MCF 10A (cell line): Measurements from ENCODE around the gene KCNE3. TPM values are rescaled to one million over a fixed set of nuclear protein-coding genes. Genes with fewer than 3 reads are reported as not detected.
A peak's percentile ranks its signal among the peaks of the same experiment; 100 is the strongest.

ENCODE experiments used
- BruUV-seq: library from RNA; stranded (reverse); fragments of 400-500 nt; replicated peaks from 2 replicates; lab custom pipeline; 2021; lab: Mats Ljungman, UMichigan
- CTCF ChIA-PET: fragments of 300-600 bp; sonication (Branson Sonifier 250); formaldehyde crosslinking; extraction: SDS; loops from one replicate; lab custom pipeline; 2021; ENCODE audit warnings: antibody characterized with exemption, inconsistent platforms; lab: Yijun Ruan, JAX
- POLR2A ChIA-PET: fragments of 300-600, 350-650 bp; sonication (Branson Sonifier 250); formaldehyde crosslinking; extraction: SDS; loops from one replicate; lab custom pipeline; 2020; ENCODE audit warnings: antibody characterized with exemption, inconsistent platforms; lab: Yijun Ruan, JAX
- DNase-seq: peaks from one replicate; pipeline ENCODE4 v3.0.0-alpha.2; 2018; ENCODE audit not compliant: unreplicated experiment
- H3K27ac Mint-ChIP-seq: one replicate; pipeline ENCODE4 v1.8.0; 2022; ENCODE audit warnings: mild to moderate bottlenecking, low read depth, mixed read lengths; ENCODE audit not compliant: unreplicated experiment
- H3K27me3 Mint-ChIP-seq: one replicate; pipeline ENCODE4 v1.8.0; 2022; ENCODE audit warnings: mixed read lengths; ENCODE audit not compliant: insufficient read depth, unreplicated experiment
- H3K36me3 Mint-ChIP-seq: one replicate; pipeline ENCODE4 v1.8.0; 2022; ENCODE audit warnings: mild to moderate bottlenecking, moderate library complexity, mixed read lengths; ENCODE audit not compliant: insufficient read depth, unreplicated experiment
- H3K4me1 Mint-ChIP-seq: one replicate; pipeline ENCODE4 v1.8.0; 2022; ENCODE audit warnings: mixed read lengths; ENCODE audit not compliant: insufficient read depth, unreplicated experiment
- H3K4me3 Mint-ChIP-seq: one replicate; pipeline ENCODE4 v1.8.0; 2022; ENCODE audit warnings: mild to moderate bottlenecking, moderate library complexity, mixed read lengths; ENCODE audit not compliant: unreplicated experiment
- H3K9me3 Mint-ChIP-seq: one replicate; pipeline ENCODE4 v1.8.0; 2022; ENCODE audit warnings: mixed read lengths; ENCODE audit not compliant: unreplicated experiment
- CTCF ChIP-seq: fragments of 200-600 bp; IDR thresholded peaks from one replicate; pipeline ENCODE4 v1.8.0; 2022; ENCODE audit warnings: antibody characterized with exemption, mild to moderate bottlenecking; ENCODE audit not compliant: unreplicated experiment
- intact Hi-C: fragments of 100-400 bp; cut with micrococcal nuclease; formaldehyde crosslinking; loops from 2 replicates; pipeline ENCODE4 v1.14.1; 2022
- total RNA-seq: library from RNA; stranded (reverse); gene quantifications from 2 replicates; pipeline ENCODE4 v1.2.3, GENCODE V29; 2022

The KCNE3 gene
- total RNA-seq, 1 experiment from 2014 or later = not detected

- no peak for TF ChIP-seq CTCF
- H3K36me3 Mint-ChIP-seq = no peaks in the 10 kb centered on the region
- no peak overlapping the region for H3K4me3 Mint-ChIP-seq
- ChIA-PET CTCF (interaction anchor here (1.0 to 3.8 kb wide), 4 partner anchors 10 to 204 kb away, joined by 4 to 24 read pairs (median 6); no protein-coding TSS in a partner anchor), POLR2A (no interaction called here)
- no peaks in the 10 kb centered on the region for H3K27me3 Mint-ChIP-seq
- intact Hi-C loops = no loop called here
- no peaks in the 10 kb centered on the region for H3K4me1 Mint-ChIP-seq
- no peak for DNase-seq
- BruUV-seq = no TSS peak
- no peak overlapping the region for H3K27ac Mint-ChIP-seq
- H3K9me3 Mint-ChIP-seq = no peaks in the 10 kb centered on the region
These were observed 7.3 kb downstream of the KCNE3 start for GRCh38 chr11:74460065-74460464.

DNA sequence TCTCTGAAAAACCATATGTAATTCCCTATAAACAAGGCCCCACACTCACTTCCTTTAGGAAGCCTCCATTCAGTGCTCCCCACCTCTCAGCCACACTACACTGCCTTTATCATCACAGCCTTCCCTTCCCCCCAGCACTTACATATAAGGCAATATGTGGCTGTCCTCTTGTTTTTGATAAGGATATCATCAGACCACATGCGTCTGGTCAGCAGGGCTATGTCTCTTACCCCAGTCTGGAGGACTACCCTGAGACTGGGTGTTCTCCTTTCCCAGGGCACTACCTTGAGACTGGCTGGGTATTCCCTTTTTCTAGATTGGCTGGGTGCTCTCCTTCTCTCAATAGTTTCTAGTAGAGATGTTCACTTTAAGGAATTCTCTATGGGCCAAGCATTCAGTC lies 7.8 kb downstream of the KCNE3 start:
- intact Hi-C loops = no loop called here
- POLR2A ChIA-PET = no interaction called here
- no peaks in the 10 kb centered on the region for H3K36me3 Mint-ChIP-seq
- no peaks in the 10 kb centered on the region for H3K9me3 Mint-ChIP-seq
- CTCF ChIA-PET = interaction anchor here (1.0 to 3.8 kb wide), 4 partner anchors 10 to 204 kb away, joined by 4 to 24 read pairs (median 6); no protein-coding TSS in a partner anchor
- DNase-seq = no peak
- H3K27me3 Mint-ChIP-seq = no peaks in the 10 kb centered on the region
- H3K4me3 Mint-ChIP-seq = no peak overlapping the region
- no peaks in the 10 kb centered on the region for H3K4me1 Mint-ChIP-seq
- H3K27ac Mint-ChIP-seq = no peak overlapping the region
- no peak for TF ChIP-seq CTCF
- BruUV-seq = no TSS peak

DNA sequence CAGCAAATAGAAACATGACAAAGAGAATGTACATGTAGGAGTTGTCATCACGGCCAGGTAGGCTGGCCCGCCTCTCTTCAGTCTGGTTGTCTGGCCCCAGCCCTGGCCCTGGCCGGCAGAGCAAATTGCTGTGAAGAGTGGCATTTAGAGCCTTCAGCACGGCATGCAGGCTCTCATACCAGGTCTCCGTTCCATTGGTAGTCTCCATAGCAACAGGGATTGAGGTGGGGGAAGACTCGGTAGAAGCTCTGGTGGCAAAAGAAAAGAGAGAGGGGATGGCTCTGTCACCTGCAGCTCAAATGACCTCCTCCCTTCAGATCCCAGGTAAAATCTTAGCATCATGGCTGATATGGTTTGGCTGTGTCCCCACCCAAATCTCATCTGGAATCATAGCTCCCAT lies 10.0 kb downstream of the KCNE3 start:
- BruUV-seq = no TSS peak
- POLR2A ChIA-PET = no interaction called here
- TF ChIP-seq CTCF = no peak
- CTCF ChIA-PET = interaction anchor here (0.7 to 1.4 kb wide), 4 partner anchors 8 to 120 kb away, joined by 3 to 6 read pairs (median 4); no protein-coding TSS in a partner anchor
- H3K9me3 Mint-ChIP-seq = no peaks in the 10 kb centered on the region
- H3K27ac Mint-ChIP-seq = no peak overlapping the region
- intact Hi-C loops = no loop called here
- H3K36me3 Mint-ChIP-seq = no peaks in the 10 kb centered on the region
- H3K4me3 Mint-ChIP-seq = no peak overlapping the region
- H3K4me1 Mint-ChIP-seq = peaks cover 6% of the 10 kb centered on the region
- H3K27me3 Mint-ChIP-seq = no peaks in the 10 kb centered on the region
- DNase-seq = no peak

- ChIA-PET CTCF (interaction anchor here (0.6 to 13.6 kb wide), 38 partner anchors 10 to 789 kb away, joined by 3 to 447 read pairs (median 5); partner anchors contain the start of genes LIPT2 and POLD3), POLR2A (interaction anchor here (0.6 to 3.1 kb wide), 5 partner anchors 40 to 1236 kb away, joined by 3 to 16 read pairs (median 4); partner anchors contain the start of gene LIPT2)
- peaks cover 14% of the 10 kb centered on the region for H3K4me1 Mint-ChIP-seq
- DNase-seq = peak; percentile 77
- intact Hi-C loops = loop anchor here (1.0 to 5.0 kb wide), 2 partner anchors 117 to 284 kb away; no protein-coding TSS in a partner anchor
- no peaks in the 10 kb centered on the region for H3K27me3 Mint-ChIP-seq
- no peak overlapping the region for H3K27ac Mint-ChIP-seq
- BruUV-seq = no TSS peak
- no peaks in the 10 kb centered on the region for H3K9me3 Mint-ChIP-seq
- peak; percentile 74 for TF ChIP-seq CTCF
- no peak overlapping the region for H3K4me3 Mint-ChIP-seq
- H3K36me3 Mint-ChIP-seq = no peaks in the 10 kb centered on the region
These were observed 13.9 kb downstream of the KCNE3 start for GRCh38 chr11:74453373-74453975.
